Glutamatergic neuron (in vitro differentiated cells): ENCODE measurements around the gene DNAI1. TPM values are rescaled to one million over a fixed set of nuclear protein-coding genes. Genes with fewer than 3 reads are reported as not detected.

Experiments used
- DNase-seq: peaks from one replicate; pipeline ENCODE4 v3.0.0; 2022
- H3K27ac Mint-ChIP-seq: one replicate; pipeline ENCODE4 v1.8.0; 2020; ENCODE audit warnings: mild to moderate bottlenecking, mixed read lengths, inconsistent platforms; ENCODE audit not compliant: unreplicated experiment
- H3K27me3 Mint-ChIP-seq: one replicate; pipeline ENCODE4 v1.8.0; 2020; ENCODE audit warnings: mild to moderate bottlenecking, moderate library complexity, mixed read lengths, inconsistent platforms; ENCODE audit not compliant: unreplicated experiment
- H3K36me3 Mint-ChIP-seq: one replicate; pipeline ENCODE4 v1.8.0; 2020; ENCODE audit warnings: mild to moderate bottlenecking, mixed read lengths, inconsistent platforms; ENCODE audit not compliant: unreplicated experiment
- H3K4me1 Mint-ChIP-seq: one replicate; pipeline ENCODE4 v1.8.0; 2020; ENCODE audit warnings: mild to moderate bottlenecking, low read depth, mixed read lengths, inconsistent platforms; ENCODE audit not compliant: unreplicated experiment
- H3K4me3 Mint-ChIP-seq: one replicate; pipeline ENCODE4 v1.8.0; 2020; ENCODE audit warnings: mild to moderate bottlenecking, mixed read lengths, inconsistent platforms; ENCODE audit not compliant: unreplicated experiment
- H3K9me3 Mint-ChIP-seq: one replicate; pipeline ENCODE4 v1.8.0; 2020; ENCODE audit warnings: mild to moderate bottlenecking, moderate library complexity, mixed read lengths, inconsistent platforms; ENCODE audit not compliant: unreplicated experiment
- CTCF ChIP-seq: fragments of 200-600 bp; sonication (generic); IDR thresholded peaks from one replicate; pipeline ENCODE4 v1.5.0; 2021; ENCODE audit not compliant: partially characterized antibody, unreplicated experiment
- total RNA-seq: library from RNA; stranded (reverse); fragmentation: NEBNext Ultra II Directional; extraction: Animal tissue kit (Norgen Biotek cat#: 25700); gene quantifications from one replicate; pipeline ENCODE4 v1.2.1, GENCODE V29; 2021; ENCODE audit not compliant: unreplicated experiment

The DNAI1 gene
- total RNA-seq, 1 donor from 2014 or later, result 1.2 TPM

GRCh38 chr9:34503406-34503805 lies 44.8 kb downstream of the DNAI1 start:
- TF ChIP-seq CTCF, result no peak
- Mint-ChIP-seq H3K36me3 (peaks cover 5% of the 10 kb centered on the region), H3K27ac (no peak overlapping the region), H3K27me3 (peaks cover 2% of the 10 kb centered on the region), H3K4me3 (no peak overlapping the region), H3K9me3 (peaks cover 8% of the 10 kb centered on the region), H3K4me1 (peaks cover 21% of the 10 kb centered on the region)
- no peak for DNase-seq

- no peak for DNase-seq
- Mint-ChIP-seq H3K27ac (peak overlapping the region; percentile 9), H3K36me3 (peaks cover 5% of the 10 kb centered on the region), H3K9me3 (peaks cover 6% of the 10 kb centered on the region), H3K4me3 (no peak overlapping the region), H3K4me1 (peaks cover 13% of the 10 kb centered on the region), H3K27me3 (peaks cover 3% of the 10 kb centered on the region)
- TF ChIP-seq CTCF, result no peak
Observed at GRCh38 chr9:34505370-34506120, 46.9 kb downstream of the DNAI1 start.

- Mint-ChIP-seq H3K9me3 (peaks cover 6% of the 10 kb centered on the region), H3K4me3 (no peak overlapping the region), H3K4me1 (peaks cover 16% of the 10 kb centered on the region), H3K27ac (no peak overlapping the region), H3K27me3 (peaks cover 3% of the 10 kb centered on the region), H3K36me3 (peaks cover 5% of the 10 kb centered on the region)
- no peak for DNase-seq
- TF ChIP-seq CTCF, result no peak
Observed at GRCh38 chr9:34506623-34507022, 48.0 kb downstream of the DNAI1 start.

- Mint-ChIP-seq H3K4me3 (no peak overlapping the region), H3K36me3 (peaks cover 5% of the 10 kb centered on the region), H3K27ac (no peak overlapping the region), H3K27me3 (peaks cover 3% of the 10 kb centered on the region), H3K9me3 (peaks cover 6% of the 10 kb centered on the region), H3K4me1 (peaks cover 19% of the 10 kb centered on the region)
- no peak for TF ChIP-seq CTCF
- DNase-seq, result no peak
Observed at GRCh38 chr9:34507556-34507955, 49.0 kb downstream of the DNAI1 start.

GRCh38 chr9:34507966-34508365 lies 49.4 kb downstream of the DNAI1 start:
- no peak for TF ChIP-seq CTCF
- H3K27me3 Mint-ChIP-seq, result peaks cover 3% of the 10 kb centered on the region
- H3K9me3 Mint-ChIP-seq, result peaks cover 6% of the 10 kb centered on the region
- H3K4me1 Mint-ChIP-seq, result peaks cover 23% of the 10 kb centered on the region
- DNase-seq, result no peak
- H3K27ac Mint-ChIP-seq, result no peak overlapping the region
- H3K4me3 Mint-ChIP-seq, result no peak overlapping the region
- peaks cover 5% of the 10 kb centered on the region for H3K36me3 Mint-ChIP-seq
